A549 (cell line): ENCODE measurements around the gene LIN9. TPM values are rescaled to one million over a fixed set of nuclear protein-coding genes. Genes with fewer than 3 reads are reported as not detected.

ENCODE experiments used
- ATAC-seq, 2 experiments: fragments of 200-7000 bp in 1 of 2; fragments of >200 bp in 1 of 2; cut with Nextera tagmentation in 1 of 2; cut with Tn5 transposase in 1 of 2; 3 replicates each; pipeline versions ENCODE4 v1.8.0 to v1.9.1; 2018 to 2020; ENCODE audit warnings: mild to moderate bottlenecking in 1 of 2, moderate library complexity in 1 of 2
- CTCF ChIA-PET: fragments of 300-600 bp; sonication (Branson Sonifier 250); formaldehyde crosslinking; extraction: SDS; loops from one replicate; lab custom pipeline; 2021; ENCODE audit warnings: antibody characterized with exemption, inconsistent platforms; lab: Yijun Ruan, JAX
- POLR2A ChIA-PET: fragments of 350-600 bp; formaldehyde crosslinking; extraction: SDS; loops from one replicate; lab custom pipeline; 2021; ENCODE audit warnings: antibody characterized with exemption, inconsistent platforms; lab: Yijun Ruan, JAX
- DNase-seq, 2 experiments: peaks; one replicate each; pipeline versions ENCODE4 v3.0.0 to v3.0.0-alpha.2; 2011 to 2016; ENCODE audit warnings: low read depth in 1 of 2, low spot score in 1 of 2
- FAIRE-seq: peaks from 2 replicates; lab custom pipeline; 2011; peaks lifted over from hg19 to GRCh38; lab: Jason Lieb, UNC
- H3K27ac ChIP-seq, 2 experiments: fragments of >200 bp; sonication (Bioruptor Twin); formaldehyde crosslinking; 3 replicates each; pipeline ENCODE4 v1.5.1; 2016 to 2017
- H3K4me1 ChIP-seq: fragments of >200 bp; sonication (Bioruptor Twin); formaldehyde crosslinking; 3 replicates; pipeline ENCODE4 v1.6.1; 2016
- H3K4me2 ChIP-seq: fragments of >200 bp; sonication (Bioruptor Twin); formaldehyde crosslinking; 3 replicates; pipeline ENCODE4 v1.6.1; 2016
- H3K4me3 ChIP-seq: fragments of >200 bp; sonication (Bioruptor Twin); formaldehyde crosslinking; 3 replicates; pipeline ENCODE4 v1.5.1; 2016
- H3K9me3 ChIP-seq: fragments of >200 bp; sonication (Bioruptor Twin); formaldehyde crosslinking; 3 replicates; pipeline ENCODE4 v1.6.1; 2016
- ATOH8 ChIP-seq: fragments of 250-450 bp; sonication (Bioruptor Pico); IDR thresholded peaks from 2 replicates; pipeline ENCODE4 v1.5.0; 2020; ENCODE audit warnings: low read depth, mild to moderate bottlenecking, moderate library complexity
- E2F6 ChIP-seq: IDR thresholded peaks from 2 replicates; pipeline ENCODE4 v1.6.1; 2012; ENCODE audit warnings: low read depth, borderline replicate concordance
- ESRRA ChIP-seq: fragments of 150-350 bp; IDR thresholded peaks from 2 replicates; pipeline ENCODE4 v1.6.1; 2014; ENCODE audit warnings: mild to moderate bottlenecking, low read length, borderline replicate concordance
- FOSL2 ChIP-seq, 2 experiments: fragments of 450-650 bp in 1 of 2; fragments of >200 bp in 1 of 2; sonication (Bioruptor Twin) in 1 of 2; formaldehyde crosslinking; IDR thresholded peaks; 2 replicates each; pipeline versions ENCODE4 v1.5.0 to v1.6.1; 2016 to 2020; ENCODE audit warnings: mild to moderate bottlenecking in 1 of 2, moderate library complexity in 1 of 2
- HDAC2 ChIP-seq: fragments of 200-600 bp; sonication (generic); IDR thresholded peaks from 2 replicates; pipeline ENCODE4 v1.6.1; 2016
- HMGXB4 ChIP-seq: fragments of 250-450 bp; sonication (Bioruptor Pico); IDR thresholded peaks from 2 replicates; pipeline ENCODE4 v1.5.0; 2021; ENCODE audit warnings: mild to moderate bottlenecking, moderate library complexity, borderline replicate concordance
- HOXB13 ChIP-seq: fragments of 250-450 bp; sonication (Bioruptor Pico); IDR thresholded peaks from 2 replicates; pipeline ENCODE4 v1.5.0; 2020; ENCODE audit warnings: low read depth, mild to moderate bottlenecking, moderate library complexity
- JUN ChIP-seq, 2 experiments: fragments of >200 bp; sonication (Bioruptor Twin); formaldehyde crosslinking; IDR thresholded peaks; 2 replicates in 1 of 2; 3 replicates in 1 of 2; pipeline ENCODE4 v1.6.1; 2016 to 2017
- KDM5A ChIP-seq: fragments of 200-600 bp; sonication (generic); IDR thresholded peaks from 2 replicates; pipeline ENCODE4 v1.6.1; 2016; ENCODE audit warnings: antibody characterized with exemption, mild to moderate bottlenecking
- MYC ChIP-seq: IDR thresholded peaks from 2 replicates; pipeline ENCODE4 v1.6.1; 2012; ENCODE audit warnings: mild to moderate bottlenecking, inconsistent platforms, low read length, improper control_type of control experiment, borderline replicate concordance
- NR3C1 ChIP-seq: fragments of >200 bp; sonication (Bioruptor Twin); formaldehyde crosslinking; IDR thresholded peaks from 3 replicates; pipeline ENCODE4 v1.6.1; 2017
- RARB ChIP-seq: fragments of 250-450 bp; sonication (Bioruptor Pico); IDR thresholded peaks from 2 replicates; pipeline ENCODE4 v1.8.0; 2021; ENCODE audit warnings: mild to moderate bottlenecking, moderate library complexity
- RCOR1 ChIP-seq: fragments of 150-350 bp; IDR thresholded peaks from 2 replicates; pipeline ENCODE4 v1.6.1; 2014; ENCODE audit warnings: antibody characterized with exemption, low read length, low read depth
- WGBS: methylation state at CpG from one replicate; pipeline ENCODE4 v1.1.6; 2017; ENCODE audit errors: missing lambda C conversion rate; 5-methylcytosine and 5-hydroxymethylcytosine counted together
- polyA plus RNA-seq, 4 experiments: library from polyadenylated mRNA; depleted of rRNA in 3 of 4; stranded (reverse); fragments of >200 nt; fragmentation: RNase III in 1 of 4; extraction: RNeasy Plus Mini Kit Qiagen cat#74134 plus additional on column Dnase treatment in 1 of 4; gene quantifications; 2 replicates in 3 of 4; 3 replicates in 1 of 4; pipeline ENCODE4 v1.2.3, GENCODE V29; 2011 to 2017
- TF ChIP-seq, protein P1 (sequence below): fragments of >200 bp; sonication (Bioruptor Twin); formaldehyde crosslinking; IDR thresholded peaks from 3 replicates; pipeline ENCODE4 v1.6.1; 2016
- TF ChIP-seq, protein P2 (sequence below): fragments of 200-600 bp; sonication (generic); IDR thresholded peaks from 2 replicates; pipeline ENCODE4 v1.6.1; 2016; ENCODE audit warnings: antibody characterized with exemption, mild to moderate bottlenecking, moderate library complexity

LIN9 gene
- polyA plus RNA-seq, 2 of the 4 experiments (the other 2 are of a cell fraction): 8.3 to 14.7 TPM

DNA sequence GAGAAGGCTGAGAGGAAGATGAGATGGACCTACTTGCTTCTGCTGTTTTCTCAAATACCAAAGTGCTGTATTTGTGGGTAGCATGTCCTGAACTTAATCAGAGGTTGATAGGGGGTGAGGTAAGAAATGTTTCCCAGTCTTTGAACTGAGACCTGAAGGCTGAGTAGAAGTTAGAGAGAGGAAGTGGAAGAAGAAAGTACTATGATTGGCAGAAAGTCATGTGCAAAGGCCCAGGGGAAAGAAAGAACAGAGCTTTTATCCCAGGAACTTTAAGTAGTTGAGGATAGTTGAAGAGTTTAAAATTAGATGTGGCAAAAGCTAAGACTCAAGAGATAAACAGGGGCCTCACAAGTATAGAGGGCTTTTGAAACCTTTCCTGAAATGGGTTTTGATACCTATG is 15.5 kb upstream of the LIN9 start:
- ChIA-PET CTCF (interaction anchor here (1.3 to 2.6 kb wide), 3 partner anchors 9 to 100 kb away, joined by 3 to 12 read pairs (median 3); partner anchors contain the start of gene PARP1), POLR2A (no interaction called here)
- FAIRE-seq (no peak), DNase-seq (no peak), ATAC-seq (no peak)
- Histone ChIP-seq H3K4me1 (peaks cover 11% of the 10 kb centered on the region), H3K9me3 (no peaks in the 10 kb centered on the region), H3K4me3 (no peak overlapping the region), H3K27ac (no peak overlapping the region), H3K4me2 (no peak overlapping the region)
- TF ChIP-seq, protein P1, sequence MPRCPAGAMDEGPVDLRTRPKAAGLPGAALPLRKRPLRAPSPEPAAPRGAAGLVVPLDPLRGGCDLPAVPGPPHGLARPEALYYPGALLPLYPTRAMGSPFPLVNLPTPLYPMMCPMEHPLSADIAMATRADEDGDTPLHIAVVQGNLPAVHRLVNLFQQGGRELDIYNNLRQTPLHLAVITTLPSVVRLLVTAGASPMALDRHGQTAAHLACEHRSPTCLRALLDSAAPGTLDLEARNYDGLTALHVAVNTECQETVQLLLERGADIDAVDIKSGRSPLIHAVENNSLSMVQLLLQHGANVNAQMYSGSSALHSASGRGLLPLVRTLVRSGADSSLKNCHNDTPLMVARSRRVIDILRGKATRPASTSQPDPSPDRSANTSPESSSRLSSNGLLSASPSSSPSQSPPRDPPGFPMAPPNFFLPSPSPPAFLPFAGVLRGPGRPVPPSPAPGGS: no peak
- no peak for TF ChIP-seq HOXB13 (CRISPR knock-in tag)
- no peak for TF ChIP-seq FOSL2 (IDR thresholded peaks at IDR 0.05)
- TF ChIP-seq FOSL2 (CRISPR knock-in tag; IDR thresholded peaks at IDR 0.05): no peak
- TF ChIP-seq RARB (CRISPR knock-in tag): no peak
- TF ChIP-seq E2F6: no peak
- TF ChIP-seq NR3C1: no peak
- TF ChIP-seq ESRRA: no peak
- TF ChIP-seq HMGXB4 (CRISPR knock-in tag): no peak
- TF ChIP-seq, protein P2, sequence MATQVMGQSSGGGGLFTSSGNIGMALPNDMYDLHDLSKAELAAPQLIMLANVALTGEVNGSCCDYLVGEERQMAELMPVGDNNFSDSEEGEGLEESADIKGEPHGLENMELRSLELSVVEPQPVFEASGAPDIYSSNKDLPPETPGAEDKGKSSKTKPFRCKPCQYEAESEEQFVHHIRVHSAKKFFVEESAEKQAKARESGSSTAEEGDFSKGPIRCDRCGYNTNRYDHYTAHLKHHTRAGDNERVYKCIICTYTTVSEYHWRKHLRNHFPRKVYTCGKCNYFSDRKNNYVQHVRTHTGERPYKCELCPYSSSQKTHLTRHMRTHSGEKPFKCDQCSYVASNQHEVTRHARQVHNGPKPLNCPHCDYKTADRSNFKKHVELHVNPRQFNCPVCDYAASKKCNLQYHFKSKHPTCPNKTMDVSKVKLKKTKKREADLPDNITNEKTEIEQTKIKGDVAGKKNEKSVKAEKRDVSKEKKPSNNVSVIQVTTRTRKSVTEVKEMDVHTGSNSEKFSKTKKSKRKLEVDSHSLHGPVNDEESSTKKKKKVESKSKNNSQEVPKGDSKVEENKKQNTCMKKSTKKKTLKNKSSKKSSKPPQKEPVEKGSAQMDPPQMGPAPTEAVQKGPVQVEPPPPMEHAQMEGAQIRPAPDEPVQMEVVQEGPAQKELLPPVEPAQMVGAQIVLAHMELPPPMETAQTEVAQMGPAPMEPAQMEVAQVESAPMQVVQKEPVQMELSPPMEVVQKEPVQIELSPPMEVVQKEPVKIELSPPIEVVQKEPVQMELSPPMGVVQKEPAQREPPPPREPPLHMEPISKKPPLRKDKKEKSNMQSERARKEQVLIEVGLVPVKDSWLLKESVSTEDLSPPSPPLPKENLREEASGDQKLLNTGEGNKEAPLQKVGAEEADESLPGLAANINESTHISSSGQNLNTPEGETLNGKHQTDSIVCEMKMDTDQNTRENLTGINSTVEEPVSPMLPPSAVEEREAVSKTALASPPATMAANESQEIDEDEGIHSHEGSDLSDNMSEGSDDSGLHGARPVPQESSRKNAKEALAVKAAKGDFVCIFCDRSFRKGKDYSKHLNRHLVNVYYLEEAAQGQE: no peak
- TF ChIP-seq MYC: no peak
- no peak for TF ChIP-seq JUN (IDR thresholded peaks at IDR 0.05)
- TF ChIP-seq KDM5A: no peak

GRCh38 chr1:226322986-226323385 is 14.0 kb upstream of the LIN9 start:
- no peak overlapping the region for H3K4me3 ChIP-seq
- H3K4me1 ChIP-seq: peaks cover 11% of the 10 kb centered on the region
- no peak for FAIRE-seq
- no peak for DNase-seq
- POLR2A ChIA-PET: no interaction called here
- H3K9me3 ChIP-seq: no peaks in the 10 kb centered on the region
- TF ChIP-seq HDAC2 (no peak), ATOH8 (CRISPR knock-in tag) (no peak), RCOR1 (no peak)
- no peak overlapping the region for H3K4me2 ChIP-seq
- no peak overlapping the region for H3K27ac ChIP-seq
- CTCF ChIA-PET: interaction anchor here (0.6 to 2.6 kb wide), 3 partner anchors 11 to 85 kb away, joined by 3 to 12 read pairs (median 3); partner anchors contain the start of gene PARP1
- 92% methylated on average over 3 of the region's 3 CpGs for WGBS
- ATAC-seq: no peak
